Activated naive CD4-positive, alpha-beta T cell treated with anti-CD3 and anti-CD28 coated beads, Interleukin-2, amount 10 ng/mL, durations not matched to agents 7 days and 5 days (primary cell): ENCODE measurements around the gene KCNMA1.

ENCODE experiments used
- CTCF ChIA-PET: fragments of 350-600 bp; sonication (Branson Sonifier 250); formaldehyde crosslinking; loops from one replicate; lab custom pipeline; 2021; ENCODE audit warnings: antibody characterized with exemption; lab: Charles Lee
- DNase-seq: peaks from one replicate; pipeline ENCODE4 v3.0.0-alpha.2; 2020
- H3K27ac Mint-ChIP-seq: one replicate; pipeline ENCODE4 v1.8.0; 2021; ENCODE audit warnings: mild to moderate bottlenecking, moderate library complexity, mixed read lengths
- H3K27me3 Mint-ChIP-seq: one replicate; pipeline ENCODE4 v1.8.0; 2021; ENCODE audit warnings: mild to moderate bottlenecking, mixed read lengths
- H3K36me3 Mint-ChIP-seq: one replicate; pipeline ENCODE4 v1.8.0; 2021; ENCODE audit warnings: mixed read lengths
- H3K4me1 Mint-ChIP-seq: one replicate; pipeline ENCODE4 v1.8.0; 2021; ENCODE audit warnings: mixed read lengths
- H3K4me3 Mint-ChIP-seq: one replicate; pipeline ENCODE4 v1.8.0; 2021; ENCODE audit warnings: mild to moderate bottlenecking, moderate library complexity, mixed read lengths
- H3K9me3 Mint-ChIP-seq: one replicate; pipeline ENCODE4 v1.8.0; 2021; ENCODE audit warnings: mixed read lengths

Gene KCNMA1

DNA sequence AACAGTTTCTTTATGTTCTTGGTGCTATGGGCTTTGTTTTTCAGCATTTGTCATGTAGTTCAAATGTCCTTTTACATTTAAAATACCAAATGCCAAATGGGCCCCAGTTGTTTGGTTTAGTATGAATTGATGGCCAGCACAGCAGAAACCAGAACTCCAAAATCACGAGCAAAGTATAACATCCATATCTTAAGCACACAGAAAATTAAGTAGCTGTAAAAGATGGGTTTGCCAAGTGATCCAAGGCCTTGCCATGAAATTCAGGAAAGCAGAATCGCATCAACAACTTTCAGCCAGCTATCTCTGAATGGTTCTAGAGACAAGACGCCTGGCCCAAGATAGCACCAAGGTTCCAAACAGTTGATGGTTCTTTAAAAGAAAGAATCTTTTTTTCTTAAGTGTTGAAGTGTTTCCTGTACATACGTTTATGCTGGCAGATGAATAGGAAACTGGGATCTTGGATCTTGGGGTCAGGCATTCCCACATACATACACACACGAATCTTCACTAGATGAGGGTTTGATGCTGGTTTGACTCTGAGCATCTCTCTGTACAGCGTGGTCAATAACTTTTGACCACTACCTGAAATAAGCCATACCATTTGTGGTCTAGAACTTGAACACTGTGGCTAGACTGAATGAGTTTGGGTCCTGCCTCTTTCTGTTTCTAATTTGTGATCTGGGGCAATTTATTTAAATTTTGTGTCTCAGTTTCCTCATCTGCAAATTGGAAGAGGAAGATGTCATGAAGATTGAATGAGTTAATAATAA is 711.8 kb downstream of the KCNMA1 start:
- H3K4me3 Mint-ChIP-seq, result no peak overlapping the region
- no peak overlapping the region for H3K27ac Mint-ChIP-seq
- no peaks in the 10 kb centered on the region for H3K36me3 Mint-ChIP-seq
- DNase-seq, result no peak
- H3K9me3 Mint-ChIP-seq, result peaks cover 3% of the 10 kb centered on the region
- no peaks in the 10 kb centered on the region for H3K4me1 Mint-ChIP-seq
- no peaks in the 10 kb centered on the region for H3K27me3 Mint-ChIP-seq
- CTCF ChIA-PET, result interaction anchor here (0.6 kb wide), 1 partner anchor 99 kb away, joined by 3 read pairs; no protein-coding TSS in a partner anchor

DNA sequence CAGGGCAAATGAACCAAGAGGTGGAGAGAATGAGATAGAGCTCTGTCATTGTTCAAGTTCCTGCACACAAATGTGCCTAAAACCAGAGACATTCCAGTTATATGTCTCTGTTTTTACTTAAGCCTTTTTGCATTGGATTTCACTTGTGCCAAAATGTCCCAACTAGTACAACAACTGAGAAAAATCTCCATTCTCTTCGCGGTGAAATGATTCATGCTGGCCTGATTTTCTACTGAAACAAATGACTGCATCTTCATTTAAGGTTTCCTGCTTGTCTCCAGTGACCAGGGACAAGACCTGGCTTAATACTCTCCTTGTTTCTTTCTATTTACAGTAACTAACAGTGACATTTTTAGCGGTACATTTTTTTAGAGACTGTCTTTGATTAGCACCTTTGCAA is 714.9 kb downstream of the KCNMA1 start:
- no peak for DNase-seq
- H3K27ac Mint-ChIP-seq, result no peak overlapping the region
- CTCF ChIA-PET, result no interaction called here

DNA sequence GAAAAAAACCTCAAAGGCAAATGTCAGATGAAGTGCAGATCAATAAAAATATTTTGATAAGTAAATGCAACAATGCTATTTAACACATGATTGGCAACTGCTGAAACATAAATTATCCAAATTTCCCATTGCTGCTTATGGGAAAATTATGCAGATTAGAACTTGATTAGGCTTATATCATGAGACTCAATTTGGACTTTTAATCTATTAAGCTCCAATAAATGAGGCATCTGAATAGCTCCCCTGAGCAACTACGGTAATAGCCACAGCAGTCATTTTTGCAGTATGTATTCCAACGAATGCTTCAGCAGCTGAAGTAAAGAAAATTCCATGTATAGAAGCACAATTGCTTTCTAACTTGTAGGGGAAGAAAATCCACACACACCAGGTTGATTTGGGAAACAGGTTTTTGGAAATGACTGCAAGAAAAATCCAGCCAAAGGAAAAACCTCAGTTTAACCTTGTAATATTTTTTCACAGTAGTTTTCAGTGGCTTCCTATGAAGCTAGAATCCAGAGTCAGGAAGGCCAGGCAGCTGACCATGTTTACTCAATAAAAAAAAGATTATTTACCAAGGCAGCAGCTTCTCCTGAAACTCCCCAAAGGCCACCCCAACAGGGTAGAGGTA is 716.1 kb downstream of the KCNMA1 start:
- no peaks in the 10 kb centered on the region for H3K36me3 Mint-ChIP-seq
- no peak overlapping the region for H3K27ac Mint-ChIP-seq
- no peak for DNase-seq
- no peak overlapping the region for H3K4me3 Mint-ChIP-seq
- no peaks in the 10 kb centered on the region for H3K27me3 Mint-ChIP-seq
- H3K4me1 Mint-ChIP-seq, result no peaks in the 10 kb centered on the region
- H3K9me3 Mint-ChIP-seq, result no peaks in the 10 kb centered on the region
- CTCF ChIA-PET, result no interaction called here

More for the DNA sequence above, 714.9 kb downstream of the KCNMA1 start:
- no peaks in the 10 kb centered on the region for H3K4me1 Mint-ChIP-seq
- no peaks in the 10 kb centered on the region for H3K9me3 Mint-ChIP-seq
- H3K4me3 Mint-ChIP-seq, result no peak overlapping the region
- no peaks in the 10 kb centered on the region for H3K36me3 Mint-ChIP-seq
- no peaks in the 10 kb centered on the region for H3K27me3 Mint-ChIP-seq

DNA sequence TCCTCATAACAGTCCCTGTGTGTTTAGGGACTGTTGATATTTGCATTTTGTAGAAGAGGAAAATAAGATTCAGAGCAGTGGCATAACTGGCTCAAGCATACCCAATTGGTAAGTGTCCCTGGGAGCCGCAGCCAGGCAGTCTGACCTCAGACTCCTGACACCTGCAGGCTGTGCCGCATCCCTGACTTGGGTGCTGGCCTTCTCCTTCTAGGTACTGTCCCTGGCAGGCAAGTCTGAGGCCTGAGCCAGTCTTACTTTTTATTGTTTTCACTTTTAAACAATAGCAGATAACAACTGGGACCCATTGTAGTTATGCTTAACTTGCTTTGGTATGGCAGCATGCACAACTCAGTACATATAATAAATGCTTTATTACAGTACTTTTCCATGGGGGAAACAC is 717.0 kb downstream of the KCNMA1 start:
- Mint-ChIP-seq H3K27me3 (no peaks in the 10 kb centered on the region), H3K4me1 (no peaks in the 10 kb centered on the region), H3K4me3 (no peak overlapping the region), H3K9me3 (no peaks in the 10 kb centered on the region), H3K36me3 (no peaks in the 10 kb centered on the region), H3K27ac (no peak overlapping the region)
- DNase-seq, result no peak
- CTCF ChIA-PET, result no interaction called here

DNA sequence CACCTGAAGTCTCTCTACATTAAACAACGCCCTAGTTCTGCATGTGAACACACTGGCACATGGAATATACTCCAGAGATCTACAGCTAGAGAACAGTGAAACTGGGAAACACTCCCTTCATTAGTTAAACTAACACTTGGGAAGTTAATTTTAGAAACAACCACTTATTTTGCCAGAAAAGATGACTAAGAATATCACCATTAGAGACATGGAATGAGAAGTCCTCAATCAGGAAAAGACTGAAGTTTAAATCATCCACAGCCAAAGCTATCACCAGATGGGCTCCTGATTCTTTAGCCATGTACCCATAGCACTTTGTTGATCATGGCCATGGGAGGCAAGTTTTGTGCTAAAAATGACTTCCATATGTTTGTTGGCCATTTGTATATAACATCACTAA is 719.5 kb downstream of the KCNMA1 start:
- DNase-seq, result no peak
- H3K9me3 Mint-ChIP-seq, result no peaks in the 10 kb centered on the region
- CTCF ChIA-PET, result no interaction called here
- H3K36me3 Mint-ChIP-seq, result no peaks in the 10 kb centered on the region
- H3K27ac Mint-ChIP-seq, result no peak overlapping the region
- H3K27me3 Mint-ChIP-seq, result no peaks in the 10 kb centered on the region
- no peaks in the 10 kb centered on the region for H3K4me1 Mint-ChIP-seq
- no peak overlapping the region for H3K4me3 Mint-ChIP-seq

DNA sequence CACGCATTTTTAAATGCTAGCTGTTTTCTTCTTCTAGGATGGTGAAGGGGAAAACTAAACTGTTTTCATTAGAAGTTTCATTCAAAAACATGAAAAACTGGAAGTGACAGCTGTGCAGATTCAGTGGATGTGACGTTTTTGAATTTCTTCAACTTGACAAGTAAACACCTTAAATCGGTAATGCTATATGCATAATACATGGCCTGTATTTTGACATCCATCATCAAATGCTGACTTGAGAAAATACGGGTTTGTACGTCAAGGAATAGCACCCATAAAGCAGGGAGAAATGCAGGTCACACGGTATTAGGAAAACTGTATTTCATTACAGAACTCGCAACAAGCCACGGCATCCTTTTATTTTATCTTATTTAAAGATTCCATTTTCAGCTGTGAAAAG is 720.5 kb downstream of the KCNMA1 start:
- no peaks in the 10 kb centered on the region for H3K27me3 Mint-ChIP-seq
- H3K36me3 Mint-ChIP-seq, result no peaks in the 10 kb centered on the region
- no peaks in the 10 kb centered on the region for H3K9me3 Mint-ChIP-seq
- H3K27ac Mint-ChIP-seq, result no peak overlapping the region
- DNase-seq, result no peak
- H3K4me3 Mint-ChIP-seq, result no peak overlapping the region
- H3K4me1 Mint-ChIP-seq, result no peaks in the 10 kb centered on the region
- CTCF ChIA-PET, result no interaction called here

DNA sequence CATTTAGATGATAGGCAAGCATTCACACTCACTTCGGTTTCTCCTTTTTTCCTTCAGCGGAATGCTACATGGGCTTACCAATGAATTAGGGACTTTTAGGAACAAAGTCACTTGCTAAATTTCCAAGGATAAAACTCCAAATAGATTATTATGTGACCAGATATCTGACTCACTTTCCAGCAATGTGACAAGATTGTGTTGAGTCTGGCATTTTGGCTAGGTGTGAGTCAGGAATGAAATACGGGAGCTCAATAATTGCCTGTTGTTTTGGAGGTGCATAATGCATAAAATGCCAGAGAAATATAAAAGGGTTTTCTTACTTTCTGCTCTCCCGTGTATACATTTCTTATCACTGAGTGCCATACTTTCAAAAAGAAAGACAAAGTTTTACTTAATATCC is 721.1 kb downstream of the KCNMA1 start:
- H3K4me3 Mint-ChIP-seq, result no peak overlapping the region
- no peaks in the 10 kb centered on the region for H3K4me1 Mint-ChIP-seq
- H3K27me3 Mint-ChIP-seq, result no peaks in the 10 kb centered on the region
- no peak for DNase-seq
- CTCF ChIA-PET, result no interaction called here
- no peaks in the 10 kb centered on the region for H3K9me3 Mint-ChIP-seq
- H3K36me3 Mint-ChIP-seq, result no peaks in the 10 kb centered on the region
- H3K27ac Mint-ChIP-seq, result no peak overlapping the region

DNA sequence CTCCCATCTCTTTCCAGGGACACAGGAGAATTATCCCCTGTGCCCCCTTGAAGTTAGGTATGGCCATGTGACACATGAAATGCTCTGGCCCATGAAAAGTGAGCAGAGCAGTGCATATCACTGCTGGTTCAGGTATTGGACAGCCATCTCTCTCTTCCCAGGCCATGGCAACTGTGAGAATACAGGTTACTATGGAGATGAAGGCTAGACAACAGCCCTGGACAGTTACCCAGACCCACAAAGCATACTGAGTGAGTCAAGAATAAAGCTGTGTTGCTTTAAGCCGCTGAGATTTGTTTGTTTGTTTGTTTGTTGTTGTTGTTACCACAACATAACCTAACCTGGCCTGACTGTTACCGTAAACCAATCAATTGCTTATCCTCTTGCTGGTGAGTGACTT is 722.3 kb downstream of the KCNMA1 start:
- H3K27ac Mint-ChIP-seq, result no peak overlapping the region

DNA sequence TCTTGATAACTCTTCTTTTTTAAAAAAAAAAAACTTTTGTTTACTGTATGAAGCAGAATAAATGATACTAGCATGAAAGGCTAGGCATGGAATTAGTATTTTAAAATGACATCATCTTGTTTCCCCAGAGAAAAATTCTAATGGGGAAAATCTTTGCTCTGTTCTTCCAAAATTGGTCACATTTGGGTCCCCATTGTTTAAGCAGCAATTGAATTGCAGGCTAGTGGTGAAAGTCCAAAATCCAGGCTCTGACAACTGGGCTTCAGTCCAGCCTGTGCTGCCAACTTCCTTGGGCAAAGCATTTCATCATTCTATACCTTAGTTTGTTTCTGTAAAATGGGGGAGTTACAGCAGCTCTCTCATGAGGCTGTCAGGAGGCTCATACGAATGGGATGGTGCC is 726.4 kb downstream of the KCNMA1 start:
- CTCF ChIA-PET, result interaction anchor here (0.9 kb wide), 1 partner anchor 874 kb away, joined by 3 read pairs; no protein-coding TSS in a partner anchor
- H3K27me3 Mint-ChIP-seq, result no peaks in the 10 kb centered on the region
- H3K27ac Mint-ChIP-seq, result no peak overlapping the region

More for the DNA sequence above, 722.3 kb downstream of the KCNMA1 start:
- Mint-ChIP-seq H3K4me1 (no peaks in the 10 kb centered on the region), H3K36me3 (no peaks in the 10 kb centered on the region), H3K27me3 (no peaks in the 10 kb centered on the region), H3K4me3 (no peak overlapping the region), H3K9me3 (no peaks in the 10 kb centered on the region)
- no peak for DNase-seq
- CTCF ChIA-PET, result no interaction called here

DNA sequence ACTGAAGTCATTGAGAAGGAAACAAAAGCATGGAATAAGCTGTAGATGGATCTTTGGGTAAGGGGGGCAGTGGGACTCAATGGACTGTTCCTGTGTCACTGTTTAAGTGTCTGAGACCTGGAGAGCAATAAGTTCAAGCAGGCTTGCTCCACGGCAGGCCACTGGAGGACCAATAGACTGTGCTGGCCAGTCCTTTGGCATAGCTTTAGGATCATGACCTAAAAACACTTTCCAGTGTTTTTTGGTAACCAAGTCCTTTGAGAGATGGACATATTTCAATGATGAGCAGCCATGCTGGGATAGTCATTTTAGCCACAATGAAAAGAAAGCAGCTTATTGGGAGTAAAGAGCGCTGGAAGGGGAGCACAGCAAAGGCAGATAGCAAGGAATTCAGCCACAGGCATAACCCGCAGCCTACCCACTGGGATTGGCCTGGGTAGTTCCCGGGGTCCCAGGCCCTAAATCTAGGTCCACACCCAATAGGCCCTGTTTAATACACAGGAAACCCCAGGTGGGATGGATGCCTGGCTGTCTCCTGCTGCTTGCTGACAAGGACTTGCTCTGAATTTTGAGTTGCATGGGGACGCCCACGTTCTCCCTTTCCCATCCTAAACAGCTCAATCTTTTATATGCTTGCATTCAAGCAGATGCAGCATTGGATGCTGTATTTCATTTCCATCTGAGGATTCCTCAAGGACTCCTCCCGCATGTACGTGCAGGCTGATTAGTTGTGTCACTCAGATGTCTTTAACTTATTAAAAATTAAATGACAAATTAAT is 727.2 kb downstream of the KCNMA1 start:
- no peak for DNase-seq
- no peak overlapping the region for H3K27ac Mint-ChIP-seq
- H3K4me3 Mint-ChIP-seq, result no peak overlapping the region
- no peaks in the 10 kb centered on the region for H3K36me3 Mint-ChIP-seq
- H3K9me3 Mint-ChIP-seq, result peaks cover 4% of the 10 kb centered on the region
- CTCF ChIA-PET, result interaction anchor here (0.9 kb wide), 1 partner anchor 873 kb away, joined by 3 read pairs; no protein-coding TSS in a partner anchor
- no peaks in the 10 kb centered on the region for H3K27me3 Mint-ChIP-seq
- no peaks in the 10 kb centered on the region for H3K4me1 Mint-ChIP-seq

More for the DNA sequence above, 726.4 kb downstream of the KCNMA1 start:
- no peak overlapping the region for H3K4me3 Mint-ChIP-seq
- no peaks in the 10 kb centered on the region for H3K36me3 Mint-ChIP-seq
- no peak for DNase-seq
- peaks cover 4% of the 10 kb centered on the region for H3K9me3 Mint-ChIP-seq
- H3K4me1 Mint-ChIP-seq, result no peaks in the 10 kb centered on the region

DNA sequence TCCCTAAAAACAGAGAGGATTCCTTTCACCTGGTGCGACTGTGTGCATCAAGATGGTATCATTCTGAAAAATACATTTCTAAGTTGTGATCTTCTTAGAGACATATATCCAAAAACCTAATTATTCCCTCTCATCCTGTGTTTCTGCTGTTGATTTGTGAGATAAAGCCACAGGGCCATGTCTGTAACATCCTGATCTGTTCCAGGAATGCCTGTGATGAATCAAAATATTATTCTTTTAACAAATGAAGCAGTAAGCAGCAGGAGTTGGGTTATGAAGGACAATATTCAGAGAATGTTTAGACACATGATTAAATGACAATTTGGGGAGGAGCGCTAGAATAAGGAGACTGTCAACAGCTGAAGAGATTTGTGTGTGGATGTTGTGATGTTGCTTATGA is 731.4 kb downstream of the KCNMA1 start:
- Mint-ChIP-seq H3K36me3 (no peaks in the 10 kb centered on the region), H3K9me3 (peaks cover 4% of the 10 kb centered on the region), H3K27me3 (no peaks in the 10 kb centered on the region), H3K4me3 (no peak overlapping the region), H3K4me1 (no peaks in the 10 kb centered on the region), H3K27ac (no peak overlapping the region)
- DNase-seq, result no peak
- CTCF ChIA-PET, result no interaction called here

DNA sequence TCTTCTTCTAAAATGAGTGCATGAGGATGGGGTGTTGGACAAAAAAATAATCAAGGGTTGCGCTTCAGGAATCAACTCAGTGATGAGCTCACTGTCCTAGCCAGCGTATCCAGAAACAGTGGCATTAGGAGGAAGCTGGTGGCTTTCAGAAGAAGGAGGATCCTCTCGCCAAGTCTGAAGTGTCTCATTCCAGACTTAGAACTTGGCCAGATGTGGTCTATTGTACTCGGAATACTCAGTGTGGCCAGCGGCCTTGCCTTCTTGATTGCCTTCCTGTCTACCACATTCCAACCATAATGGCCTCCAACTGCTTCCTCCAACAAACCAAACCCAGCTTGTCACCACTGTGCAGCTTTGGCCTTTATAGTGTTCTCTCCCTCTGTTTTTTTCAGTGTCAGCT is 732.4 kb downstream of the KCNMA1 start:
- H3K4me3 Mint-ChIP-seq, result no peak overlapping the region
- H3K27ac Mint-ChIP-seq, result no peak overlapping the region
- no peaks in the 10 kb centered on the region for H3K27me3 Mint-ChIP-seq
- CTCF ChIA-PET, result no interaction called here
- DNase-seq, result no peak
- no peaks in the 10 kb centered on the region for H3K4me1 Mint-ChIP-seq
- peaks cover 4% of the 10 kb centered on the region for H3K9me3 Mint-ChIP-seq
- H3K36me3 Mint-ChIP-seq, result no peaks in the 10 kb centered on the region

DNA sequence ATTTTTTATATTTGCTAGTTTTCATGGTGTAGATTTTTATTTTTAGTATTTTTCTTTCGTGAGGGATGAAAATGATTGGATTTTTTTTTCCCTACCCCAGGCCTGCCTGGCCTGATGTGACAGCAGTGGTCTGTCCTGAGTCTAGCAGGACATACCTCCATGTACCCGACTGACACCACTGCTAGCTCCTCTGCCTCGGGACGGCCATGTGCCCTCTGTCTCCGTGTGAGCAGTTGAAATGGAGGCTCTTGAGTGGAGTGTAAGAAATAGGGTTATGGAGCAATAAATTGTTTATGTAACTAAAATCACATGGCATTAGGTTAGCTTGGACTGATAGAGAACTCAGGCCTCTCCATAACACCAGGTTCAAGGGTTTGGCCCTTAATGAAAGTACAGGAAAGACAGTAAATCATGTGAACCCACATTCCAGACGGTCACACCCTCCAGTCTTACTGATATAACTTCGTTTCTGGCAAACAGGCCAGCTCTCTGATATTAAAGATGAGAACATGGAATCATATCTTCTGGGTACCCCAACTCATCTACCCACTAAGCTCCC is 734.1 kb downstream of the KCNMA1 start:
- Mint-ChIP-seq H3K36me3 (no peaks in the 10 kb centered on the region), H3K9me3 (no peaks in the 10 kb centered on the region), H3K4me3 (no peak overlapping the region), H3K27ac (no peak overlapping the region), H3K4me1 (no peaks in the 10 kb centered on the region), H3K27me3 (no peaks in the 10 kb centered on the region)
- CTCF ChIA-PET, result no interaction called here
- no peak for DNase-seq

DNA sequence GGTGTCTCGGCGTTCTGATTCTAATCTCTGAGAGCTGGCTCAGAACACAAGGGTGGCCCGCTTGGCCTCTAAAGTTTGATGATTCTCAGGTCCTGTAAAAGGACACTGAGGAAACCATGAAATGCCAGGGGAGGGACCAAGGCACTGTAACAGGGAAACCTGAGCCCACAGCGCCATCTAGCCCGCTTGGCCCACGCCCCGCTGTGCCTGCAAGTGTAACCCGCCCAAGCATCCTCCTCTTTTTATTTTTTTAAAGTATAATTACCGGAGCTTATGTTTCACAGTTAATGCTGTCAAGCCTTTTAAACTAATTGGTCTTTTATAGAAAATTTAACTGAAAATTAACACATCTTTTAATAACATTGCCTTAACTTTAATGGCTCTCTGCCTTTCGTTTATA is 734.7 kb downstream of the KCNMA1 start:
- Mint-ChIP-seq H3K36me3 (no peaks in the 10 kb centered on the region), H3K27me3 (no peaks in the 10 kb centered on the region), H3K27ac (no peak overlapping the region), H3K4me3 (no peak overlapping the region), H3K9me3 (no peaks in the 10 kb centered on the region), H3K4me1 (no peaks in the 10 kb centered on the region)
- no peak for DNase-seq
- CTCF ChIA-PET, result no interaction called here
